Aorta (tissue), 5 donors: ENCODE measurements around the gene RGS9. TPM values are rescaled to one million over a fixed set of nuclear protein-coding genes. Genes with fewer than 3 reads are reported as not detected.

Experiments
- ATAC-seq: fragments of 200-7000 bp; cut with Tn5 transposase; one replicate; pipeline ENCODE4 v1.9.1; 2022; ENCODE audit warnings: moderate library complexity; ENCODE audit not compliant: low FRiP score
- DNase-seq, 2 donors: peaks; one replicate each; pipeline ENCODE4 v3.0.0-alpha.2; 2020
- H3K27ac ChIP-seq, 2 donors: one replicate each; pipeline ENCODE4 v1.5.1; 2013; ENCODE audit warnings: low read length in 2 of 2, mild to moderate bottlenecking in 2 of 2, moderate library complexity in 2 of 2, control low read depth in 1 of 2, inconsistent platforms in 1 of 2, low read depth in 1 of 2
- H3K27me3 ChIP-seq, 2 donors: one replicate each; pipeline ENCODE4 v1.6.1; 2013; ENCODE audit warnings: control low read depth in 1 of 2, low read length in 1 of 2, mild to moderate bottlenecking in 1 of 2, moderate library complexity in 1 of 2; ENCODE audit not compliant: insufficient read depth in 2 of 2, control insufficient read depth in 1 of 2
- H3K36me3 ChIP-seq, 2 donors: one replicate each; pipeline ENCODE4 v1.6.1; 2013; ENCODE audit warnings: control low read depth in 1 of 2, low read length in 1 of 2, mild to moderate bottlenecking in 1 of 2; ENCODE audit not compliant: insufficient read depth in 2 of 2, control insufficient read depth in 1 of 2
- H3K4me1 ChIP-seq, 2 donors: one replicate each; pipeline ENCODE4 v1.6.1; 2013; ENCODE audit warnings: low read length in 2 of 2, control low read depth in 1 of 2, mild to moderate bottlenecking in 1 of 2, moderate library complexity in 1 of 2; ENCODE audit not compliant: insufficient read depth in 2 of 2, control insufficient read depth in 1 of 2
- H3K4me3 ChIP-seq, 2 donors: one replicate each; pipeline ENCODE4 v1.5.1; 2013; ENCODE audit warnings: low read length in 2 of 2, control low read depth in 1 of 2, mild to moderate bottlenecking in 1 of 2
- H3K9me3 ChIP-seq: one replicate; pipeline ENCODE4 v1.6.1; 2013; ENCODE audit warnings: mild to moderate bottlenecking, low read length; ENCODE audit not compliant: control insufficient read depth
- WGBS, 2 donors: extraction: QIAGEN DNeasy Blood & Tissue Kit; methylation state at CpG; one replicate each; pipeline ENCODE4 v1.1.7; 2013; 5-methylcytosine and 5-hydroxymethylcytosine counted together
- intact Hi-C, 2 donors: fragments of 100-400 bp; cut with DNase I; formaldehyde crosslinking; loops; one replicate each; pipeline versions ENCODE4 v1.14.2 to v1.15.0; 2022
- polyA plus RNA-seq, 2 donors: library from polyadenylated mRNA; stranded (reverse); fragments of 200-250 nt; gene quantifications; one replicate each; pipeline ENCODE4 v1.2.3, GENCODE V29; 2013
- total RNA-seq, 2 donors: library from RNA; stranded (reverse); fragmentation: NEBNext Ultra II Directional; extraction: Animal tissue kit (Norgen Biotek cat#: 25700); gene quantifications; one replicate each; pipeline ENCODE4 v1.2.1, GENCODE V29; 2021
- donor health status: healthy with polysubstance abuse.
- donor health status: Bipolar disorder and iron deficiency.
- donor health status: DM: no; HTN: no; CAD: no.
- donor health status: DM: no; HTN: no; CAD: no.
- donor health status: DM: yes; HTN: yes; CAD: no.

Gene RGS9
- total and polyA plus RNA-seq, 4 donors, result 0.75 to 7.1 (median 2.2) TPM

DNA sequence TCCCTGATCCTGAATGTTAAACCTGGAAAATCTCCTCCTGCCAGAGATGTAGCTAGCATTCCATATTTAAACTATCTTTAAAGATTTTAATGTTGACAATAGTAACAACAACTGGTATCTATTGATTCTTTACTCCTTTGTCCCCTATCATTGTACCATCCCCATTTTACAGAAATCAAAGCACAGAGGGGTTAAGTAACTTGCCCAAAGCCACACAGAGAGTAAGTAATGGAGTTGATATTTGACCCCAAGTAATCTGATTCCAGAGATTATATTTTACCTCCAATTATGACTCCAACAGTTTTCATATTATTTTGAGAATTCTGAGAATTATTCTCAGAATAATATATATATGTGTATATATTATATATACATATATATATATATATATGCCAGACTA is 37.7 kb upstream of the RGS9 start:
- ATAC-seq, result no peak
- Histone ChIP-seq H3K4me3 (no peak overlapping the region), H3K36me3 (no peaks in the 10 kb centered on the region), H3K9me3 (no peaks in the 10 kb centered on the region), H3K4me1 (no peaks in the 10 kb centered on the region), H3K27me3 (no peaks in the 10 kb centered on the region), H3K27ac (no peak overlapping the region)
- intact Hi-C loops, result no loop called here
- no peak for DNase-seq

DNA sequence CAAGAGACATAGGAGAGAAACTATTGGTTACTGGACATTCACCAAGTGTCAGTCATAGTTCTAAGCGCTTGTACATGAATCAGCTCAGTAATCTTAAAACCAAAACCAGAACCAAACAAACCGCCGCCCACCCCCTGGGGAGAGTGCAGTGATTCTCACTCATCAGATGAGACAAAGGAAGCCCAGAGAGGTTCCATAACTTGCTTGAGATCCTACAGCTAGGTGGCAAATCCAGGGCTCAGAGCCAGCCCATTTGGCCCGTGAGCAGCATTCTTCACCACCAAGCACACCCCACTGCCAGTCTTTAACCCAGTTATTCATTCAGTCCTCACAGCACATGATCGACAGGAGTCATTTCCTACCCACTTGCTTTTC is 37.2 kb upstream of the RGS9 start:
- intact Hi-C loops, result loop anchor here (5.0 to 10.0 kb wide), 2 partner anchors 43 to 125 kb away; partner anchors contain the start of gene GNA13 (in 1 of the 2)
- DNase-seq (peak; percentile 66 to 82), ATAC-seq (no peak)
- Histone ChIP-seq H3K4me1 (no peaks in the 10 kb centered on the region), H3K27me3 (no peaks in the 10 kb centered on the region), H3K36me3 (no peaks in the 10 kb centered on the region), H3K9me3 (no peaks in the 10 kb centered on the region), H3K4me3 (no peak overlapping the region), H3K27ac (no peak overlapping the region)
- WGBS, 2 donors, result 35 to 49% methylated on average over 5 of the region's 5 CpGs

DNA sequence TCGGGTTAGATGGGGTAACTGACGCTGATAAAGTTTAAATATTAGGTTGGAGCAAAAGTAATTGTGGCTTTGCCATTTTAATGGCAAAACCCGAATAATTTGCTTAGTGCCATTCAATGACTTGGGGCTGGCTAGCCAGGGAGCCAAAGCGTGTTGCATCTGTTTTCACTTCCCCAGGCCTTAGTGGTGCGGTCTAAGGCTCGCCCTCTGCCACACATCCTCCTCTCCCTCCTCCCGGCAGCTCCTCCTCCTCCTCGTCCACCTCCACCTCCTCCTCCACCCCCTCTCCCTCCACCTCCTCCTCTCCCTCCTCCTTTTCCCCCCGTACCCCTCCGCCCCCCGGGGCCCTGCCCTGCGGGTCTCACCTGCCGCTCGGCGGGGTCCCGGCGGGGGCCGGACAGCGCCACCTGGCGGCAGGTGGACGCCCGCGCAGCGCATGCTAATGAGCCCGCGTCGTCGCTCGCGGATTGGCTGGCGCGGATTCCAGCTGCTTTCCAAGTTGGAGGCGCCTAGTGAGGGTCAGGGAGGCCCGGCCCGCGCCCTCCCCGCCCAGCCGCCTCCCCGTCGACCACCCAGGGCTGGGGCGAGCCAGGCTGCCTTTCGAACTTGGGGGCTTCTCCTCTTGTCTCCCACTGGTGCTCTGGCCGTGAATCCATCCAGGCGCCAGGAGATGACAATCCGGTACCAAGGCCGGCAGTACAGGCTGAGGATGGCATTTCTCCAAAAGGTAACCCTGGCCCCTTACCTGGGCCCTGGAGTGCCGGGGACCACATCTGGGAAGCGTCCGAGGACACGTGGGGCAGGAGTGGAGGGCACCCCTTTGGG is 36.6 kb upstream of the RGS9 start:
- DNase-seq (peak; percentile 92 to 95), ATAC-seq (peak; percentile 98)
- 3 to 4% methylated on average over 49 to 50 of the region's 50 CpGs for WGBS, 2 donors
- peak overlapping the region; percentile 37 to 40 for H3K4me3 ChIP-seq
- no peak overlapping the region for H3K27ac ChIP-seq
- no peaks in the 10 kb centered on the region for H3K27me3 ChIP-seq
- no peaks in the 10 kb centered on the region for H3K36me3 ChIP-seq
- no peaks in the 10 kb centered on the region for H3K9me3 ChIP-seq
- intact Hi-C loops, result loop anchor here (5.0 to 10.0 kb wide), 2 partner anchors 43 to 126 kb away; partner anchors contain the start of gene GNA13 (in 1 of the 2)
- H3K4me1 ChIP-seq, result no peaks in the 10 kb centered on the region

DNA sequence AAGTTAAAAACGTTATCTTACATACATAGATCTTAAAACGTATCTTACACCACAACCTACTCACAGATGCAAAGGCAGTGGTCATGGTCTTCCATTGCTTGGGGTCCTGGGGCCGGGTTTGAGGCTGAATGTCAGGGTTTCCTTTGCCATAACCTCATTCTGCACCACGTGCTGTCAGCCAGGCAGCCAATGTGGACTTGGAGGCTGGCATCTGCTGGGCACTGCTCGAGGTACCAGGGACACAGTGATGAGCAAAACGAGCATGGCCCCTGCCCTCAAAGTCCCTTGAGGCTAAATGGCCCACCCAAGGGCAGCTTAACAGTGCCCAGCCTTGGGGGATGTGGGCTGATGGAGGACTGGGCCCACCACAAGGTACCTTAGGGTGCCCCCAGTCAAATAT is 35.8 kb upstream of the RGS9 start:
- 68 to 75% methylated on average over 6 of the region's 6 CpGs for WGBS, 2 donors
- no peak for DNase-seq
- no peak for ATAC-seq
- H3K27me3 ChIP-seq, result no peaks in the 10 kb centered on the region
- no peaks in the 10 kb centered on the region for H3K9me3 ChIP-seq
- peaks cover 0 to 3% of the 10 kb centered on the region in 2 donors for H3K4me1 ChIP-seq
- intact Hi-C loops, result loop anchor here (5.0 to 10.0 kb wide), 2 partner anchors 44 to 127 kb away; partner anchors contain the start of gene GNA13 (in 1 of the 2)
- H3K27ac ChIP-seq, result no peak overlapping the region
- H3K36me3 ChIP-seq, result no peaks in the 10 kb centered on the region
- H3K4me3 ChIP-seq, result no peak overlapping the region

DNA sequence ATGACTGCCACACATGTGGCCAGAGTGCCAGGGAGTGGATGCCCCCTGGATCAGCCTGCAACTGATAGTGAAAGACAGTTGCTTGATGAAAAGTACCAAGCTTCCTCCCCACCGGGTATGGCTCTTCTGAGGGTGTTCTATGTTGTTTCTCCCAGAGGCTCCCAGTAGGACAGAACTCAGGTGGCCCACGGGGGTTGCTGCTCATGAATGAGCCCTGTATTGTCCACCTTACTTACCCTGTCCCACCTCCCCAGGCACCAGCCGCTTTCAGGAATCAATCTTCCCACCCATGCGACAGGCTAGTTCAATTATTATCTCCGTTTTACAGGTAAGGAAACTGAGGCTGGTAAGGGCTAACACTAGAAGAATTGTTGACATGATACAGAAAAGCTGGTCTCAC is 34.9 kb upstream of the RGS9 start:
- no peak for ATAC-seq
- H3K4me1 ChIP-seq, result peaks cover 0 to 4% of the 10 kb centered on the region in 2 donors

DNA sequence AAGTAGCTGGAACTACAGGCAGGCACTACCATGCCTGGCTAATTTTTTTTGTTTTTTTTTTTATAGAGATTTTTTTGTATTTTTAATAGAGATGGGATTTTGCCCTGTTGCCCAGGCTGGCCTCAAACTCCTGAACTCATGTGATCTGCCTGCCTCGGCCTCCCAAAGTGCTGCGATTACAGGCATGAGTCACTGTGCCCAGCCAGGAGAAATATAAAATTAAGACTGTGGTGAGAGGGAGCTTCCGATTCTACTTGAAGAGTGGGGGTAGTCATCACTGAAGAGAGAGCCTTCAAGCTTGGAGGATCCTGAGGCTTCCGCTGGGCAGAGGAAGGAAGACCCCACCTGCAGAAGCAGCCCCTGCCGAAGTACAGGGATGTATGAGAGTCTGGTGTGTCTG is 34.4 kb upstream of the RGS9 start:
- WGBS, 2 donors, result 68 to 72% methylated on average over 5 of the region's 5 CpGs
- ATAC-seq (no peak), DNase-seq (no peak)
- no peaks in the 10 kb centered on the region for H3K27me3 ChIP-seq
- no peaks in the 10 kb centered on the region for H3K9me3 ChIP-seq
- H3K4me1 ChIP-seq, result peaks cover 0 to 4% of the 10 kb centered on the region in 2 donors
- intact Hi-C loops, result loop anchor here (5.0 to 10.0 kb wide), 2 partner anchors 45 to 128 kb away; partner anchors contain the start of gene GNA13 (in 1 of the 2)
- H3K27ac ChIP-seq, result no peak overlapping the region
- no peaks in the 10 kb centered on the region for H3K36me3 ChIP-seq
- no peak overlapping the region for H3K4me3 ChIP-seq

More for the DNA sequence above, 34.9 kb upstream of the RGS9 start:
- intact Hi-C loops, result loop anchor here (5.0 to 10.0 kb wide), 2 partner anchors 45 to 127 kb away; partner anchors contain the start of gene GNA13 (in 1 of the 2)
- no peaks in the 10 kb centered on the region for H3K36me3 ChIP-seq
- no peaks in the 10 kb centered on the region for H3K27me3 ChIP-seq
- no peaks in the 10 kb centered on the region for H3K9me3 ChIP-seq
- no peak overlapping the region for H3K4me3 ChIP-seq
- 95 to 96% methylated on average over 5 of the region's 5 CpGs for WGBS, 2 donors
- no peak for DNase-seq
- no peak overlapping the region for H3K27ac ChIP-seq

DNA sequence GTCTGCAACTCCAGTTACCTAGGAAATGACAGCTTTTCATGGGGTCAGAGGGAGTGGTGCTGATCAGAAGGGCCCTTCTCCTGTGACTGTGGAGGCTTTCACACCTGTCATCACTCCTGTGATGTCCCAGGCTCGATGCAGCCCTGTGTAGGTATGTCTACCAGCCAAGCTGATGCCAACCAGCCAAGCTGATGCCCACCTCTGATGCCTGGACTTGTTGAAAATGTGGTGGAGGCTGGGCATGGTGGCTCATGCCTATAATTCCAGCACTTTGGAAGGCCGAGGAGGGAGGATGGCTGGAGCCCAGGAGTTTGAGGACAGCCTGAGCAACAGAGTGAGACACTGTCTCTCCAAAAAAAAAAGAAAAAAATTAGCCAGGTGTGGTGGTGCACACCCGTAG is 33.7 kb upstream of the RGS9 start:
- H3K4me1 ChIP-seq, result peaks cover 0 to 4% of the 10 kb centered on the region in 2 donors

DNA sequence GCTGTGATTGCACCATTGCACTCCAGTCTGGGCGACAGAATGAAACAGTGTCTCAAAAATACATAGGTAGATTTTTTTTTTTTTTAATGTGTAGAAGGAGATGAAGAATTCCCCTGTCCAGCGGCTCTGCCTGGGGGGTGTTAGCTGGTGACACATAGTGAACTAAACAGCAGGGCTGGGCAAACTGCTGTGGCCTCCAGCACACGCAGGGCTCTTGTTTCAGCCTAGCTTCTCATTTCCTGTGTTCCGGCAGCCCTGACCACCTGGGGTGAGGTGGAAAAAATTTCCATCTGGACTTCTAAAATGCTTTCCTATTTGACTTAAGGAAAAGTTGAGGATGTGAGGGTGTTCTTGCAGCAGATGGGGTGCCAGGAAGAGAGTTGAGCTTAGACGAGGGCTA is 33.3 kb upstream of the RGS9 start:
- intact Hi-C loops, result loop anchor here (5.0 to 10.0 kb wide), 2 partner anchors 47 to 129 kb away; partner anchors contain the start of gene GNA13 (in 1 of the 2)
- DNase-seq (no peak), ATAC-seq (no peak)
- no peak overlapping the region for H3K27ac ChIP-seq
- WGBS, 2 donors, result 92 to 98% methylated on average over 5 of the region's 5 CpGs
- H3K4me1 ChIP-seq, result peaks cover 0 to 4% of the 10 kb centered on the region in 2 donors
- no peak overlapping the region for H3K4me3 ChIP-seq
- H3K27me3 ChIP-seq, result no peaks in the 10 kb centered on the region
- H3K36me3 ChIP-seq, result no peaks in the 10 kb centered on the region
- H3K9me3 ChIP-seq, result no peaks in the 10 kb centered on the region

More for the DNA sequence above, 33.7 kb upstream of the RGS9 start:
- no peak overlapping the region for H3K4me3 ChIP-seq
- DNase-seq (no peak), ATAC-seq (no peak)
- 60 to 70% methylated on average over 3 of the region's 3 CpGs for WGBS, 2 donors
- H3K9me3 ChIP-seq, result no peaks in the 10 kb centered on the region
- no peaks in the 10 kb centered on the region for H3K36me3 ChIP-seq
- intact Hi-C loops, result loop anchor here (5.0 to 10.0 kb wide), 2 partner anchors 46 to 129 kb away; partner anchors contain the start of gene GNA13 (in 1 of the 2)
- no peak overlapping the region for H3K27ac ChIP-seq
- H3K27me3 ChIP-seq, result no peaks in the 10 kb centered on the region
